NCI-H2227 (cell line): ENCODE data around the gene PLCH1.

Source experiments
- DNase-seq: peaks from one replicate; lab custom pipeline; 2025; ENCODE audit not compliant: unreplicated experiment; lab: John Stamatoyannopoulos, UW

PLCH1 gene

DNA sequence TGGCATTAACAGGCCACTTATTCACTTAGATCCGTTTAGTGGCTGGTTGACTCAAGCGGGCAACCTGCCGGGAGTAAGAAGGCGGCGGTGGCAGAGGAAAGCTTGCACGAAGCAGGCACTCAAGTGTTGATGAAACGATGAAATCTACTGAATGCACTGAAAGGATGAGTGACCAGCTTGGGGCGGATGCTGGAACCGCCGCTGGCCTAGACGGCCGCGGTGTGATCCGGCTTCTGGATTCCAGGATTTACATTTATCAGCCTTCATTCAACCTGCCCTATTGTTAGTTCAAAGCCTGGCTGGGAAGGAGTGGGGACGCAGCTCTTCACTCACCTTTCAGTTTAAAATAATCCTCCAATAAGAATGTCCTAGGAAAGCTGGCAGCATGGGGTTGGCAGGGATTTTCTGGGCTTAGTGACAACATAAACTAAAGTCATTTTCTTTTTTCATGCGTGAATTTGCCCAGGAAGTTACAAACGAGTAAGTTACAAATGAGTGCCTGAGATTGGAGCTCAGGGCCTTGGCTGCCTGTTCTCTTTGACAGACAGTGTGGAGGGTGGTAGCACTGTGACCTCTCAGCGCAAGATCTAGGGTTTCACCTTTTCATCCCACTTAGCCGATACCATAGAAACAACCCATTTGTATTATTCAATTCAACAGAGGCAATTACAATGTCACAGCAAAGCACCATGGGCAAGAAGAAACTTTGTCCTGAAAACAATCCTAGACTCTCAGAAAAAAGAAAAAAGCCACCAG is 1.1 kb upstream of the PLCH1 start:
- DNase-seq = peak; percentile 68

DNA sequence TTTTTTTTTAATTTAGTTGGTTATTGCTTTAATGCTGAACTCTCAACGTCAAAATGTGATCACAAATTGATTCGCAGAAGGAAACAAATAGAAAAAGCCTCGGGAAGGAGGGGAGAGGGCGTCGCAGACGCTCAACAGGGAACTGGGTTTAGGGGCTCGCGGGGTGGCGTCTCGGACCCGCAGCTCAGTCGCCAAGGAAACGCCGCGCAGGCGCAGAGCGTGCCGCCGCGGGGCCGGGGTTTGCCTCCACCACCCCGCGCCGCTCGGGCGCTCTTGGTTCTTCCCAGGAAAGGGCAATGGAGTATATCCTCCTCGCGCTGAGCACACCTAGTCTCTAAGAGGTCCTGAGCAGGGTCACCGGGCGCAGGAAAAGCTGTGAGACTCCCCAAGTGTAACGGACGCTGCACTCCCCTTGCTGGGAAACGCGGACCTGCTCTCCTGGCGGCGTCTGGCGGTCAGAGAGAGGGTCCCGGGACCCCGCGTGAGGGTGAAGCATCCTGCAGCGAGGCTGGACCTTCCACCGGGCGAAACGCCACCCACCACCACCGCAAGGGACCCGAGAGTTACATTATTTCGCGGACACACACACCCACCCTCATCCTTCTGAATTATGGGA is 753 bp downstream of the PLCH1 start:
- DNase-seq = peak; percentile 84

DNA sequence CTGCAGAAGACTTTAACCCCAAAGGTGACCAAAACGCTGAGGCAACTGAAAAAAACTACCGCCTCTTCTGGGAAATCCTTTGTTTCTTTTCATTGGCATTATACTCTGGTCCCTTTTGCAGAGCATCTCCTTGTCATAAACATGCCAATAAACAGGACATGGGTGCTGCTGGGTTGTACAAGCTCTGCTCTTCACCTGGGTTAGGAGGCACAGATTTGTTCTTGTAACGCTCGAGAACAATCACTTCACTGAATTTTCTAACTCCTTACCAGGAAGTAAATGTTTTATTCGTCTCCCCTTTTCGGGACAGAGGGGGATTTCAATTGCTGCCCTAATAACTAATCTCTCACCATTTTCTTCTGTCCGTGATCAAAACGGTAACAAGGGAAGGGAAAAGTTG is 1.3 kb downstream of the PLCH1 start:
- peak; percentile 6 for DNase-seq

DNA sequence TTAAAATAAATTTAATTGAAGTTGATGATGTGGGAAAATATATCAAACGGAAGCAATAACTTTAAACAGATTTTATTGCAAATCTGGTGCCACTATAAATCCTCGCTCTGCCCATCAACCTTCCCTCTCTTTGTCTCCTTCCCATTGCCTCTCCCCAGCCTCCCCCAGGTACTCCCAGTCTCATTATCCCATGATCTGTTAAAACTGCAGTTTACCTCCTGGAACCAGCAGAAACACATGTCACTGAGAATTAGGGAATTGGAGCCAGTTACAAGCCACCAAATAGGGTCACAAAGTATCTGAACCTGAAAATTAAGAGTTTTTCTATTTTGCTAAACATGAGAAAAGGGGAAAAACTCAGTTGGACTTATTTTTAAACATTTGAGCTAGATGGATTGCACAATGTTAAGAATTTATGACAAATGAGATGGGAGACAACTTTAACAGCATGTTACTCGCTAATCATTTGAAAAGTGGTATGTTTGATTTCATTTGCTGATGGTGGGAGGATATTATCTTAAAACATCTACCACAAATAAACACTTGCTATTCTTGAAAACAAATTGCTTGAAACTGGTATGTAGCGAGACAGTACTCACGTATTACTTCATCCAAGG is 2.4 kb downstream of the PLCH1 start:
- no peak for DNase-seq

DNA sequence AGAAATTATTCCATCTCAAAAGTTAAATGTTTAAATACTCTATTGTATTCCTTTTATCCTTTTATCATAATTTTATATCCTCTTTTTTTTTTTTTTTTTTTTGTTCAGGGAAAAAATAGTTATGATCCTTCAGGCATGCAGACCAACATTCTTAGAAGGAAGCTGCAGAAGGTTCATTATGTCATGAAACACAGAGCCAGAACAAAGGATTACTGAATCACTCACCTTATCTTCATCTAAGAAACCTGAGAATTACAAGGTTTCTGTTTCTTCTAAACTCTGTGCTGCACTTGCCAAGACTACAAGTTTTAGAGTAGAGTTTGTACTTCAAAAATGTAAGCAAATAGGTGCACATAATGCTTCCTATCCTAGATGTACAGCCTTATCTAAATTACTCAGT is 3.3 kb downstream of the PLCH1 start:
- no peak for DNase-seq

DNA sequence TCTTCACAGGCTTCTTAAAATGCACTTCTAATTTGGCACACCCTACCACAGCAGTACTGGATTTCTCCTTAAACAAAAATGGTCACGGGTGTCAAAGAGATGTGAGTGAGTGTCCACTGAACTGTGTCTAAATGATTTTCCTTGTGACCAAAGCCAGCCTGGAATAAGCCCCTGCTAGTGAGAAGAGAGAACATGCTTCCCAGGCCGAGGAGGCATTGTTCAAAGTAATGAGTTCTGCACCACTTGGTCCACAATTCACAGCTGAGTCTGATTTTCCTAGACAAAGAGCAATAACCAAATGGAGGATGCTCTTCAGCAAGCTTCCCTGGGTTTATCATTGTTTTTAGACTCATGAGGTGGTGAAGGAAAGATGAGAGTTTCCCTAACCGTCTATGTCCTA is 3.8 kb downstream of the PLCH1 start:
- DNase-seq = no peak

DNA sequence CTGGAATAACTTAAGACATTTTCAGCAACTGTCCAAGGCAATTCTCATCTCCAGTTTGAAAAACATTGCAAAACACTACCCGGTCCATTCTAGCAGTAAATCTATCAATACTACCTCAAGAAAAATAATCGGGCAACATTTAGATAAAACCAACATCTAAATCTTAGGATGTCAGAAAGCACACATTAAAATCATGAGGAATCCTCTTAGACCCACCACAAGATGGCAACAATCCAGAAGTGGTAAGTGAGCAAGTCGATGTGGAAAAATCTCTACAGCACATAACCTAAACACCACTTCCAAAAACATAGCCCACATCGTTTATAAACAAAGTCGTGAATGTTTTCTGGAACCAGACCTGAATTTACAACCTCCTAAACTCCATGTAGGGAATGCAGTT is 5.7 kb downstream of the PLCH1 start:
- DNase-seq = peak; percentile 9

DNA sequence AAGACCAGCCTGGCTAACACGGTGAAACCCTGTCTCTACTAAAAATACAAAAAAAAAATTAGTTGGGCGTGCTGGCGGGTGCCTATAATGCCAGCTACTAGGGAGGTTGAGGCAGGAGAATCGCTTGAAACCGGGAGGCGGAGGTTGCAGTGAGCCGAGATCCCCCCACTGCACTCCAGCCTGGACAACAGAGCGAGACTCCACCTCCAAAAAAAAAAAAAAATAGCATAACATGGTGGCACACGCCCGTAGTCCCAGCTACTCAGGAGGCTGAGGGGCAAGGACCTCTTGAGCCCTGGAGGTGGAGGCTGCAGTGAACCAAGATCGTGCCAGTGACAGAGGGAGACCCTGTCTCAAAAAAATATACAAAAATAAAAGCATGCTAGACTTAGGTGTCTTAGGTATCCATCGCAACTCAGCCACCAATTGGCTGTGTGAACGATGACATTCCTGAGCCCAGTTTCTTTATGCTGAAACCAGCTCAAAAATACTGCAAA is 6.2 kb downstream of the PLCH1 start:
- DNase-seq = no peak

DNA sequence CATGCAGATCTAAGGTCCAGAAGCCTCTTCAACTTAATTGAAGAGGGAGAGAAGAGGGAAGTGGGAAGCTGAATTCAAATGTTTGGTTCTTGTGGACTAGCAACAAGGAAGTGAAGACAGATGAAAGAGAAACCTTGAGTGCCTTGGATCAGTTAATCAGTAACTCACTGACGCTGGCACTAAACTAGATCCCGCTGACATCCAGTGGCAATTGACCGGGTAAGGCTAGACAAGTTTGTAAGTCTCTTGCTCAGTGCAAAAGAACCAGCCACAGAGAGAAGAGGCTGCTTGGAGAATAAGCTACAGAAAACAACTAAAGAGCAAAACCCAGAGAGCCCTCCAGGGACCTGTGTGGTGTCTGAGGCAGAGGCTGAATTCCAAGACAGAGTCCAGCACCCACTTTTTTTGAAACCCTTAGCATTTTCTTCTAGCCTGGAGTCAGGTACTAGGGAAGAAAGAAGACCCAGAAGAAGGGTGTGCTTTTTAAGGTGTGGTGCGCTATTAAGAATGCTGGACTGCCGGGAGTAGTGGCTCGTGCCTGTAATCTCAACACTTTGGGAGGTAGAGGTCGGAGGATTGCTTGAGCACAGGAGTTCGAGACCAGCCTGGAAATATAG is 6.9 kb downstream of the PLCH1 start:
- no peak for DNase-seq

DNA sequence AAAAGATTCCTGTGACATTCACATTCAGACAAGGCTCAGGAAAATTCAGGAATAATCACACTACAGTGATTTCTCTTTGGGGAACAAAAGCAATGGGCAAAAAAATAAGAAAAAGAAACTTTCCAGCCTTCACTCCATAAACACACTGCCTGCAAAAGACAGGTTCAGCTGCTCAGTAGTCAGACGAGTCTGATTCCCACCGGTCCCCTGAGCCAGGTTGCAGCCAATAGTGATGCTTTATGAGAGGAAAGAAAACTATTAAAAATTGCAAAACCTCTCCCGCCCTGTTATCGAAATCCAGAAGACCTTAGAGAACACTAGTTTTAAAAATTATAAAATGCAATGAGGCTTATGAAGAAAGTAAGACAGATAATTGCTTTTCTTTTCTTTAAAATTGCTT is 8.5 kb downstream of the PLCH1 start:
- no peak for DNase-seq

DNA sequence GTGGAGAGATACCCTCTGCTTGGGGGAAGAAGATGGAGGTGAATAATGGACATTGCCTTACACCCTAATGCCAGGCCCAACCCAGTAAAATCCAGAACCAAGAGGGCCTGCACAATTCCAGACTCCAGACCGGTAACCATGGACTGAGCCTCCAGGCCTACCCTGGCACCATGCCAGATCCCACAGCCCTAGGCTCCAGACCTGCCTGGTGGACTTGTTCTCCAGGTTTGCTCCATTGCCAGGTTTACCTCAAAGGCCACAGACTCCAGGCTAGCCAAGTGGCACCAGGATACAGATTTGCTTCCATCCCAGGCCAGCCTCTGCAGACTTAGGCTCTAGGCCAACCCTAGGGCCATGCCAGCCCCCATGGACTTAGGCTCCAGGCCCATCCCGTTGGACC is 14.0 kb downstream of the PLCH1 start:
- DNase-seq = no peak

DNA sequence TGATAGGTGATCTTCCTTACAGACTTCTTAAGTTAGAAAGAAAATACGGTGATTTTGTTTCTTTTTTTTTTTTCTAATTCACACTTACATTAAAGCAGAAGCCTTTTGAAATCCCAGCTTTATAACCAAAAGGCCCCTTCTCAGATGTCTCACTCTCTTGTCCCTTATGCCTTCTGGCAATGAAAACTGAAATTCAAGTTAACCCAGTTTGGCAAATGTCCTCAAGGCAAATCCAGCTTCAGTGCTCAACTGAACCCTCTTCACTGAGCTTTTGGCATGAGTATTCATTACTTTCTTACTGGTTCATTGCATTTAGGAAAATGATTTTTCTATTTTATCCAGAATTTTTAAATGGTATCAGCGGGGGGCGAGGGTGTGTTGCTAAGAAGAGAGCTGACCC is 17.0 kb downstream of the PLCH1 start:
- no peak for DNase-seq

DNA sequence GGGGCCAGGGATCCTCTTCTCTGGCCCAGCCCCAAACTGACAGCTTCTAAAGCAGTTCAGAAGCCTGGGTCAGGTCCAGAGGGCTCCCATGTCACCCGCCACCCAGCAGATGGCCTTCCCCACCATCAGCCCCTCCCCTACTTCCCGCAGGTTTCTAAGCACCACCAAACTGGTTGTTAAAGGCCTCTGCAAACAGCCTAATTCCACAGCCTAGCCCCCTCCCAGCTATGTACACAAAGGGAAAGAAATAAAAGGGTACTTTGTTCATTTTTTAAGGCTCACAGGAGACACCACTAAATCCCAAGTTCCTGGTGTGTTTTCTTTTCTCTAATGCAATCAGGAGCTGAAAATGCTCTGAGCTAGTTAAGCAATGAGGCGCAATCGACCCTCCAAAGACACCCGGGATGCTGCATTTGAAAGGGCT is 30.6 kb downstream of the PLCH1 start:
- DNase-seq = peak; percentile 5

DNA sequence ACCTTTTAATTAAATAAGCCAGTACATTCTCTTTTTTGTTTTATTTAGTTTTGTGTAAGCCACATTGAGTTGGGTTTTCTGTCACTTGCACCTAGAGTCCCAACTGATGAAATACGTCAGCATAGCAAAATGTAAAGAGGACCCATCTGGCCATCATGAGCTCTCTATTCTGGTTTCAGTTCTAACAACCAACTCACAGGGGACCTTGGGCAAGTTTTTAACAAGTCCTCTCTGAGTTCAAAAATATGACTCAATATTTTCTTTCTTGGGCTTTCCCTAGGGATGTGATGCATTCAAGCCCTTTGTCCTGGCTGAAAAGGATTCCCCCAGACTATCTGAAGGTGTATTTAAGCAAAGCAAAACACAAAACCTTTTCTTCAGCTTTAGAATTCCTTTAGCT is 32.9 kb downstream of the PLCH1 start:
- no peak for DNase-seq

DNA sequence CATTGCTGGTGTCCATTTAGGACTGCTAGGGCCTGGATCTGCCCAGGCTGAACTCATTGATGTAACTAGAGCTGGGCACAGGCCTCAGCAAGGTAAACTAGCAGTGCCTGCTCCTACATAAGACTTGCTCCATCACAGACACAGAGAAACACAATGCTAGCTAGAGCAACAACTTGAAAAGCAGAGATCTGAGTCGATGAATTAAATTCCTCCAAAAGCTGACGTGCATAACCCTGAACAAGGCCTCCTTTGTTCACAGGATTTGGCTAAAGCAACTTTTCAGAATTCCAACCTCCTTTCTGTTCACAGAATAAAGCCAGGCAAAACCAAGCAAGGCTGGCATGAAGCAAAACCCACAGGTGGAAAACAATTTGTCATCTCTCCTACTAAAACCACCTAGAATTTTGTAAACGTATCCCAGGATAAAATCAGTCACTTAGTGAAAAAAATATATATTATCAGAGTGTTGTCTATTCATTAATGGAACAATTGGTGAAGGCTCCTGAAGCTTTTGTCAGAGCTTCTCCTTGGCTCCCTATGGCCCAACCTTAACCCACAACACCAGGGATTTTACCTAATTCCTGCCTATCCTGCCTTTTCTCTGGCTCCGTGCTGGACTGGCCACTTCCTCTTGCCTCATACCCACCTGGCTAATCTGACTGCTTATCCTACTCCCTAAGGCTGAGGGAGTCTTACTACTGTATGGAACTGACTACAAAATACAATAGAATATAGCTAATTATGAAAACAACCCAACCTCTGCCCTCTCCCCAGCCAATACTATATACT is 39.9 kb downstream of the PLCH1 start:
- no peak for DNase-seq

DNA sequence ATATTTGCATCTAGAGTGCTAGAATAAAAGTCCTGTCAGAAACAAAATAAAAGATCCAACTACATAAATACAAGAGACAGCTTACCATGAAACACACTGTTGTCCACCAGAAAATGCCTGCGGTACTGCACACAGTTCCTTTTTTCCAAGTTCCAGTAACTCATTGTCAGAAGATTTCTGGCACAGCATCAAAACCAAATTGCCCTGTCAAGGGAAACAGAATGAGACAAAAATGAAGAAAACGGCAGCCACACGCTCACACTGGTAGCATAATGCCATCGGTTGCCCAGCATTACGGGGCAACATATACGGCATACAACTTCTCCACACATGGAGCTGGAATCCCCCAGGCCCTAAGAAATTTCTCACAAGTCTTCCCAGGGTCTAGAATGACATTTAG is 40.8 kb downstream of the PLCH1 start:
- DNase-seq = no peak

DNA sequence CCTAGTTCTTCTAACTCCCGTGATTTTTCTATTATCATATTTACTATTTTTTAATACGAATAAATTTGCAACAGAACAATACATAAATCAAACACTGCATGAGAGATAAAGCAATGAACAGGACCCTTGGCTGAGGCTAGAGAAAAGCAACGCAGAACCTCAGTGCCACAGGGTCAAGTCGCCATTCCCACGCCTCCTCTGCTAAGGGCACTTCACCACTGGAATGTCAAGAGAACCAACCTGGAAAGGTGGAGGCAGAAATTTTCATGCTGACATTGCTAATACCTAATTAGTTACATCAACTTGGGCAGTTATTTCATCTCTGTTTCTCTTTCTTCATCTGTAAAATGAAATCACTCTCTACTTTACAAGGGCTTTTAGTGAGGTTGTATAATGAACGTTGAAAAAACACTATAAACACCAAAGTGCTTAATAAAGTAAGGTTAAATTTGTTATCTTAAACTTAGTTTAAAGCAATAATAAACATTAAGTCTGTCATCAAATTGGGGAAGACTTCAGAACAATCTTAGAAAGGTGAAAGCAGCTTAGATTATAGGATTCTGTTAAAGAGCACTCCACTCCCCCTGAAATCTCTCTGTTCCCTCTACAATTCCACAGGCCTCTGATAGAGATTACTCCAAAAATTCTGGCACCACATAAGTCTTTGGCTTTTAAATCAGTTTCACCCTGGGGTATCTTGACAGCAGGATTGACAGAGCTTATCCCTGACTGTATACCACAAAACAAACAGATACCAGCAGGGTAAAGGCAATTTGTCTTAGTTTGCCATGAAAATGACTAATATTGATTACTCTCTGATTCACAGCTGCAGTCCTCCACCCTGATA is 41.9 kb downstream of the PLCH1 start:
- no peak for DNase-seq

DNA sequence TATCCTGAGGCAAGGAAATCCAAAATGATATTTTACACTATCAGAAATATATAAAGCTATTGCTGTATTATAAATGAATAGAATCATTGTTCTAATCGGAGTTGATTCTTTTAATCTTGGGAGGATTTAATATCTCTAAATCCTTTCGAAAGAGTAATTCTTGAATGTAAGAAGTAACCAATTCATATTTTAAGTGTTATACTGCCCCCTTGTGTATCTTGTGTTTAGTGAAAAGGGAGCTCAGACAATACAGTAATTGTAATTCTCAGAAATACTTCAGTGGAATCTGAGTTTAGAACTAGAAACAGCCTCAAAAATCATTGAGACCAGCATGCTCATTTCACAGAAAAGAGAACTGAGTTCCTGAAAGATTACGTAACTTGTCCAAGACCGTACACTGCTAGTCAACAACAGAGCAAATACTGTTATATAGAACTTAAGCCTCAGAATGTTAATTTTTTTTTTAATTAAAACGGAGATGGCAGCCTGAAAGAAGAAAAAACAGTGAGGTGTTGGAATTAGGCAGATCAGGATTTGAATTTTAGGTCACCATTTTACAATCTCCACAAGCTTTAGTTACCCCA is 42.9 kb downstream of the PLCH1 start:
- DNase-seq = peak; percentile 80

DNA sequence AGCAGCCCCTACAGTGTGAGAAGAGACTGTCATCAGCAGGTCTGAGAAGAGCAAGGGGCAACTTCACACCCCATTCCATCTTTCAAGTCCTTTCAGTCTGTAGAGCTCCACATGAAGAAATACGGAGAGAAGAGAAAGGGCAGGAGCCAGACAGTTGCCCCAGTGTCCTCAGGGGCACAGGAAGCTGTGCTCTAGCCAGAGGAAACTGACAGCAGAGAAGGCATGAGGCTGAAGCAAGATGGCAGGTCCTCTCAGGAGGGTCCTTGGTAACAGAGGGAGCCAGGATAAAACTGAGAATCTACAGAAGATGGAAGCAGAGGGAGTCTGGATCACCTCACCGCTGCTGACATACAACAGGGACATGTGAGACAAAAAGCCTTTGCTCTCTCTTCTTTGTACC is 47.3 kb downstream of the PLCH1 start:
- DNase-seq = no peak

DNA sequence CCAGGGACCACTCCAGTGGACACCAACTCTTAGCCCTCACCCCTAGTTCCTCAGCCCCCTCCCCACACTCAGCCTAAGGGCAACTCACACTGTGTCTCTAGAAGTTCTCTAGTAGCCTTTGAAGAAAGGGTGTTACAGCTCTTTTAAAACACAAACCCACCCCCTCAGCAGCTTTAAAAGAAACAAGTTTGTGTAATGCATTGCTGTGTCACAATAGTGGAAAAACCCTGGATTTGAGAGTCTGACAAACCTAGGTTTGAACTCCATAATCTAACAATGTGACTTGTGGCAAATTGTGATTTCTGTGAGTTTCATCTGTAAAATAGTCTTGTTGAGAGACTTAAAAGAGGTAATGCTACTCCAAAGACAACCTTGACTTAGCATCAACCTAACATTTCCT is 54.0 kb downstream of the PLCH1 start:
- DNase-seq = no peak
